SK-N-SH treated with all-trans-retinoic acid at 6 μM for 48 hours (cell line): ENCODE results near the gene BICRAL.
A peak's percentile ranks its signal among the peaks of the same experiment; 100 is the strongest.

Experiments
- ATAC-seq: fragments of 200-7000 bp; cut with Tn5 transposase; 3 replicates; pipeline ENCODE4 v1.9.1; 2020; ENCODE audit warnings: mild to moderate bottlenecking, moderate library complexity
- ARNTL ChIP-seq: fragments of 450-650 bp; formaldehyde crosslinking; IDR thresholded peaks from 2 replicates; pipeline ENCODE4 v1.5.0; 2020; ENCODE audit warnings: low read depth, mild to moderate bottlenecking, moderate library complexity, borderline replicate concordance
- BACH2 ChIP-seq: fragments of 250-450 bp; sonication (Bioruptor Pico); IDR thresholded peaks from 2 replicates; pipeline ENCODE4 v1.9.0; 2021; ENCODE audit warnings: mild to moderate bottlenecking, borderline replicate concordance
- CSDC2 ChIP-seq: fragments of 250-450 bp; sonication (Bioruptor Pico); IDR thresholded peaks from 2 replicates; pipeline ENCODE4 v1.5.0; 2020; ENCODE audit warnings: mild to moderate bottlenecking, moderate library complexity
- ESRRG ChIP-seq: fragments of 250-450 bp; sonication (Bioruptor Pico); IDR thresholded peaks from 2 replicates; pipeline ENCODE4 v1.6.1; 2021; ENCODE audit warnings: mild to moderate bottlenecking
- GLIS3 ChIP-seq: fragments of 250-450 bp; sonication (Bioruptor Pico); IDR thresholded peaks from 2 replicates; pipeline ENCODE4 v1.5.0; 2020; ENCODE audit warnings: mild to moderate bottlenecking, moderate library complexity
- ISL1 ChIP-seq: fragments of 250-450 bp; sonication (Bioruptor Pico); IDR thresholded peaks from 2 replicates; pipeline ENCODE4 v2.1.2; 2022; ENCODE audit warnings: mild to moderate bottlenecking, moderate library complexity
- OSR1 ChIP-seq: fragments of 250-450 bp; sonication (Bioruptor Pico); IDR thresholded peaks from 2 replicates; pipeline ENCODE4 v1.8.0; 2022; ENCODE audit warnings: moderate library complexity, mild to moderate bottlenecking, inconsistent platforms
- PPARA ChIP-seq: fragments of 250-450 bp; sonication (Bioruptor Pico); IDR thresholded peaks from 2 replicates; pipeline ENCODE4 v1.5.0; 2020; ENCODE audit warnings: mild to moderate bottlenecking, borderline replicate concordance
- SNAI2 ChIP-seq: fragments of 250-450 bp; sonication (Bioruptor Pico); IDR thresholded peaks from 2 replicates; pipeline ENCODE4 v1.5.0; 2020; ENCODE audit warnings: mild to moderate bottlenecking, moderate library complexity
- TCF4 ChIP-seq: fragments of 250-450 bp; sonication (Bioruptor Pico); IDR thresholded peaks from 2 replicates; pipeline ENCODE4 v1.8.0; 2021; ENCODE audit warnings: mild to moderate bottlenecking, moderate library complexity, borderline replicate concordance
- TOX ChIP-seq: fragments of 250-450 bp; sonication (Bioruptor Pico); IDR thresholded peaks from 2 replicates; pipeline ENCODE4 v1.8.0; 2021; ENCODE audit warnings: mild to moderate bottlenecking, moderate library complexity, borderline replicate concordance
- ZC3H10 ChIP-seq: fragments of 250-450 bp; sonication (Bioruptor Pico); IDR thresholded peaks from 2 replicates; pipeline ENCODE4 v1.5.1; 2021; ENCODE audit warnings: mild to moderate bottlenecking, moderate library complexity
- ZFP3 ChIP-seq: fragments of 250-450 bp; sonication (Bioruptor Pico); IDR thresholded peaks from 2 replicates; pipeline ENCODE4 v1.5.0; 2020; ENCODE audit warnings: mild to moderate bottlenecking, moderate library complexity
- ZFP30 ChIP-seq: fragments of 450-650 bp; formaldehyde crosslinking; IDR thresholded peaks from 2 replicates; pipeline ENCODE4 v1.5.0; 2022; ENCODE audit warnings: mild to moderate bottlenecking, moderate library complexity
- ZNF565 ChIP-seq: fragments of 450-650 bp; formaldehyde crosslinking; conservative IDR thresholded peaks from 2 replicates; pipeline ENCODE4 v1.5.0; 2020; ENCODE audit warnings: low read depth, mild to moderate bottlenecking, moderate library complexity
- ZNF70 ChIP-seq: fragments of 450-650 bp; formaldehyde crosslinking; IDR thresholded peaks from 2 replicates; pipeline ENCODE4 v1.5.0; 2020; ENCODE audit warnings: mild to moderate bottlenecking, moderate library complexity
- ZNF8 ChIP-seq: fragments of 450-650 bp; formaldehyde crosslinking; IDR thresholded peaks from 2 replicates; pipeline ENCODE4 v1.5.0; 2020; ENCODE audit warnings: mild to moderate bottlenecking, moderate library complexity
- TF ChIP-seq, protein P1 (sequence below): fragments of 250-450 bp; sonication (Bioruptor Pico); IDR thresholded peaks from 2 replicates; pipeline ENCODE4 v1.5.1; 2020; ENCODE audit warnings: low read depth, mild to moderate bottlenecking, moderate library complexity
- TF ChIP-seq, protein P2 (sequence below): fragments of 250-450 bp; sonication (Bioruptor Pico); IDR thresholded peaks from 2 replicates; pipeline ENCODE4 v1.8.0; 2020; ENCODE audit warnings: mild to moderate bottlenecking, moderate library complexity, borderline replicate concordance
- TF ChIP-seq, protein P3 (sequence below): fragments of 250-450 bp; sonication (Bioruptor Pico); IDR thresholded peaks from 2 replicates; pipeline ENCODE4 v1.8.0; 2021; ENCODE audit warnings: low read depth, mild to moderate bottlenecking, moderate library complexity, borderline replicate concordance
- TF ChIP-seq, protein P4 (sequence below): fragments of 250-450 bp; sonication (Bioruptor Pico); IDR thresholded peaks from 2 replicates; pipeline ENCODE4 v1.5.1; 2021; ENCODE audit warnings: mild to moderate bottlenecking, moderate library complexity
- TF ChIP-seq, protein P5 (sequence below): fragments of 250-450 bp; sonication (Bioruptor Pico); IDR thresholded peaks from 2 replicates; pipeline ENCODE4 v1.5.0; 2020; ENCODE audit warnings: mild to moderate bottlenecking, moderate library complexity

The BICRAL gene

DNA sequence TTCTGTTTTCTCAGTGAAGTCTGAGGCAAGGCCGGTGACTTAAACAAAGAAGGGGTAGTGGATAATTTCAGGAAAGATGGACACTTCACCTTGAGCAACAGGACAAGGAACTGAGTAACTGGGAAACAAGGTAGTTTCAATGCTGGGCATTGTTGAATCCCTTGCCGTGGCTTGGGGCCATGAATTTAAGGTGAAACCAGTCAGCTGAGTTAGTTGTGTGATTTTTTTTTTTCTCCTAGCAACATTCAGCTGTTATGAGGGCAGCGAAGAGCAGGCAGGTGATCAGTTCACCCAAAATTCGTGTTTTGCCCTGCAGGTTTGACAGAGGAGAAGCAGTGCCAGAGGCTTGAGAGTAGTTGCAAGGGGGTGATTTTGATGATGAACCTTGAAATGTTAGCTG, 6.8 kb downstream of the BICRAL start (continued):
- TF ChIP-seq, protein P1, sequence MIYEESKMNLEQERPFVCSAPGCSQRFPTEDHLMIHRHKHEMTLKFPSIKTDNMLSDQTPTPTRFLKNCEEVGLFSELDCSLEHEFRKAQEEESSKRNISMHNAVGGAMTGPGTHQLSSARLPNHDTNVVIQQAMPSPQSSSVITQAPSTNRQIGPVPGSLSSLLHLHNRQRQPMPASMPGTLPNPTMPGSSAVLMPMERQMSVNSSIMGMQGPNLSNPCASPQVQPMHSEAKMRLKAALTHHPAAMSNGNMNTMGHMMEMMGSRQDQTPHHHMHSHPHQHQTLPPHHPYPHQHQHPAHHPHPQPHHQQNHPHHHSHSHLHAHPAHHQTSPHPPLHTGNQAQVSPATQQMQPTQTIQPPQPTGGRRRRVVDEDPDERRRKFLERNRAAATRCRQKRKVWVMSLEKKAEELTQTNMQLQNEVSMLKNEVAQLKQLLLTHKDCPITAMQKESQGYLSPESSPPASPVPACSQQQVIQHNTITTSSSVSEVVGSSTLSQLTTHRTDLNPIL (CRISPR knock-in tag) = no peak
- TF ChIP-seq TOX (CRISPR knock-in tag) = no peak
- no peak for TF ChIP-seq SNAI2 (CRISPR knock-in tag)
- TF ChIP-seq ARNTL (CRISPR knock-in tag) = no peak
- no peak for TF ChIP-seq CSDC2 (CRISPR knock-in tag)
- no peak for TF ChIP-seq ZNF565 (CRISPR knock-in tag)
- TF ChIP-seq PPARA (CRISPR knock-in tag) = no peak
- TF ChIP-seq, protein P2, sequence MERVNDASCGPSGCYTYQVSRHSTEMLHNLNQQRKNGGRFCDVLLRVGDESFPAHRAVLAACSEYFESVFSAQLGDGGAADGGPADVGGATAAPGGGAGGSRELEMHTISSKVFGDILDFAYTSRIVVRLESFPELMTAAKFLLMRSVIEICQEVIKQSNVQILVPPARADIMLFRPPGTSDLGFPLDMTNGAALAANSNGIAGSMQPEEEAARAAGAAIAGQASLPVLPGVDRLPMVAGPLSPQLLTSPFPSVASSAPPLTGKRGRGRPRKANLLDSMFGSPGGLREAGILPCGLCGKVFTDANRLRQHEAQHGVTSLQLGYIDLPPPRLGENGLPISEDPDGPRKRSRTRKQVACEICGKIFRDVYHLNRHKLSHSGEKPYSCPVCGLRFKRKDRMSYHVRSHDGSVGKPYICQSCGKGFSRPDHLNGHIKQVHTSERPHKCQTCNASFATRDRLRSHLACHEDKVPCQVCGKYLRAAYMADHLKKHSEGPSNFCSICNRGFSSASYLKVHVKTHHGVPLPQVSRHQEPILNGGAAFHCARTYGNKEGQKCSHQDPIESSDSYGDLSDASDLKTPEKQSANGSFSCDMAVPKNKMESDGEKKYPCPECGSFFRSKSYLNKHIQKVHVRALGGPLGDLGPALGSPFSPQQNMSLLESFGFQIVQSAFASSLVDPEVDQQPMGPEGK = no peak
- TF ChIP-seq, all 23 proteins: peak for 0

DNA sequence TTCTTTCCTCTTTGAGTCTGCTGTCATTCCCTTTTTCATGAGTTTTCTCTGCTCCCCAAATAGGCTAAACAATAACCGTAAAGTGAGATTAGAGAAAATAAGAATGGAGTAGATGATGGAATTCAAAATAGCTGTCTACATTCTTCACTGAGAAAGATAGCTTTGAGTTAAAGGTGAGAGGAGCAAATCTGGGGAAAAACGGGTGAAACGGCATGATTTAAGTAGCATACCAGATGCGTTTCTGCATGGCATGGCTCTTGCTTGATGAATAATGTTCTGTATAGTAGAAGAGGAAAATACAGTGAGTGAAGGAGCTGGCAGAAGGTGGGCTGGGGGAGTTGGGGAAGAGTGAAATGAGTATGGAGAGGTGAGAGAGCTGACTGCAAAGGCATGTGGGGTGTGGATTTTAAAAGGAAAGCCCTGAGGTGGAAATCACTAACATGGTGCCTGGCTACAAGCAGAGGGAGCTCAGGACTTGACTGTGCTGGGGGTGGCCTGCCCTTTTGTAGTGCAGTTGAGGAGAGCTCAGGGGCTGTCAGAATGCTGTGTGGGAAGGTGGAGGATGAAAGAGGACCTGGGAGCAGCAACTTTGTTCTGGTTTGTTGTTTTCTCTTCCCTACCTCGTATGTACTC, 8.8 kb downstream of the BICRAL start:
- peak; percentile 29; the same call in 2 of the 3 replicates for ATAC-seq
- TF ChIP-seq ESRRG (CRISPR knock-in tag) (no peak), ZNF8 (CRISPR knock-in tag) (no peak), GLIS3 (no peak), ZNF70 (CRISPR knock-in tag) (no peak), ZFP3 (CRISPR knock-in tag) (no peak), OSR1 (CRISPR knock-in tag) (no peak), PPARA (CRISPR knock-in tag) (no peak), ZC3H10 (CRISPR knock-in tag) (no peak), ZNF565 (CRISPR knock-in tag) (no peak), ISL1 (CRISPR knock-in tag) (no peak), BACH2 (CRISPR knock-in tag) (no peak), SNAI2 (CRISPR knock-in tag) (no peak), CSDC2 (CRISPR knock-in tag) (no peak), ARNTL (CRISPR knock-in tag) (no peak)
- TF ChIP-seq, protein P3, sequence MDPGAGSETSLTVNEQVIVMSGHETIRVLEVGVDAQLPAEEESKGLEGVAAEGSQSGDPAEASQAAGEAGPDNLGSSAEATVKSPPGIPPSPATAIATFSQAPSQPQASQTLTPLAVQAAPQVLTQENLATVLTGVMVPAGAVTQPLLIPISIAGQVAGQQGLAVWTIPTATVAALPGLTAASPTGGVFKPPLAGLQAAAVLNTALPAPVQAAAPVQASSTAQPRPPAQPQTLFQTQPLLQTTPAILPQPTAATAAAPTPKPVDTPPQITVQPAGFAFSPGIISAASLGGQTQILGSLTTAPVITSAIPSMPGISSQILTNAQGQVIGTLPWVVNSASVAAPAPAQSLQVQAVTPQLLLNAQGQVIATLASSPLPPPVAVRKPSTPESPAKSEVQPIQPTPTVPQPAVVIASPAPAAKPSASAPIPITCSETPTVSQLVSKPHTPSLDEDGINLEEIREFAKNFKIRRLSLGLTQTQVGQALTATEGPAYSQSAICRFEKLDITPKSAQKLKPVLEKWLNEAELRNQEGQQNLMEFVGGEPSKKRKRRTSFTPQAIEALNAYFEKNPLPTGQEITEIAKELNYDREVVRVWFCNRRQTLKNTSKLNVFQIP (CRISPR knock-in tag) = no peak
- TF ChIP-seq, protein P2 = no peak
- TF ChIP-seq, protein P4, sequence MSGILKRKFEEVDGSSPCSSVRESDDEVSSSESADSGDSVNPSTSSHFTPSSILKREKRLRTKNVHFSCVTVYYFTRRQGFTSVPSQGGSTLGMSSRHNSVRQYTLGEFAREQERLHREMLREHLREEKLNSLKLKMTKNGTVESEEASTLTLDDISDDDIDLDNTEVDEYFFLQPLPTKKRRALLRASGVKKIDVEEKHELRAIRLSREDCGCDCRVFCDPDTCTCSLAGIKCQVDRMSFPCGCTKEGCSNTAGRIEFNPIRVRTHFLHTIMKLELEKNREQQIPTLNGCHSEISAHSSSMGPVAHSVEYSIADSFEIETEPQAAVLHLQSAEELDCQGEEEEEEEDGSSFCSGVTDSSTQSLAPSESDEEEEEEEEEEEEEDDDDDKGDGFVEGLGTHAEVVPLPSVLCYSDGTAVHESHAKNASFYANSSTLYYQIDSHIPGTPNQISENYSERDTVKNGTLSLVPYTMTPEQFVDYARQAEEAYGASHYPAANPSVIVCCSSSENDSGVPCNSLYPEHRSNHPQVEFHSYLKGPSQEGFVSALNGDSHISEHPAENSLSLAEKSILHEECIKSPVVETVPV = no peak
- TF ChIP-seq, protein P1 (CRISPR knock-in tag) = no peak

DNA sequence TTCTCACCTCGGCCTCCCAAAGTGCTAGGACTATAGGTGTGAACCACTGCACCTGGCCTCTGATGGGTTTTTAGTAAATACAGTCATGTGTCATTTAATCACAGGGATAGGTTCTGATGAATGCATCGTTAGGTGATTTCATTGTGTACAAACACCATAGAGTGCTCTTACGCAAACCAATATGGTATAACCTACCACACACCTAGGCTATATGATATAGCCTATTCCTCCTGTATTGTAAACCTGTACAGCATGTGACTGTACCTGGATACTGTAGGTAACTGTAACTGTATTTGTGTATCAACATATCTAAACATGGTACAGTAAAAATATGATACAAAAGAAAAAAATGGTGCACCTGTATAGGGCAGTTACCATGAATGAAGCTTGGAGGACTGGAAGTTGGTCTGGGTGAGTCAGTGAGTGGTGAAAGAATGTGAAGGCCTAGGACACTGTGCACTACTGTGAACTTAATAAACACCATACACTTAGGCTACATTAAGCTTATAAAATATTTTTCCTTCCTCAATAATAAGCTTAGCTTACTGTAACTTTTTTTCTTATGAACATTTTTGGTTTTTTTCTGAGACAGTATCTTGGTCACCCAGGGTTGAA, 10.0 kb downstream of the BICRAL start:
- peak; percentile 36; the same call in 2 of the 3 replicates for ATAC-seq
- no peak for TF ChIP-seq TCF4 (CRISPR knock-in tag)
- TF ChIP-seq ZNF70 (CRISPR knock-in tag) = no peak
- no peak for TF ChIP-seq SNAI2 (CRISPR knock-in tag)
- TF ChIP-seq ZFP3 (CRISPR knock-in tag) = no peak
- TF ChIP-seq, protein P5, sequence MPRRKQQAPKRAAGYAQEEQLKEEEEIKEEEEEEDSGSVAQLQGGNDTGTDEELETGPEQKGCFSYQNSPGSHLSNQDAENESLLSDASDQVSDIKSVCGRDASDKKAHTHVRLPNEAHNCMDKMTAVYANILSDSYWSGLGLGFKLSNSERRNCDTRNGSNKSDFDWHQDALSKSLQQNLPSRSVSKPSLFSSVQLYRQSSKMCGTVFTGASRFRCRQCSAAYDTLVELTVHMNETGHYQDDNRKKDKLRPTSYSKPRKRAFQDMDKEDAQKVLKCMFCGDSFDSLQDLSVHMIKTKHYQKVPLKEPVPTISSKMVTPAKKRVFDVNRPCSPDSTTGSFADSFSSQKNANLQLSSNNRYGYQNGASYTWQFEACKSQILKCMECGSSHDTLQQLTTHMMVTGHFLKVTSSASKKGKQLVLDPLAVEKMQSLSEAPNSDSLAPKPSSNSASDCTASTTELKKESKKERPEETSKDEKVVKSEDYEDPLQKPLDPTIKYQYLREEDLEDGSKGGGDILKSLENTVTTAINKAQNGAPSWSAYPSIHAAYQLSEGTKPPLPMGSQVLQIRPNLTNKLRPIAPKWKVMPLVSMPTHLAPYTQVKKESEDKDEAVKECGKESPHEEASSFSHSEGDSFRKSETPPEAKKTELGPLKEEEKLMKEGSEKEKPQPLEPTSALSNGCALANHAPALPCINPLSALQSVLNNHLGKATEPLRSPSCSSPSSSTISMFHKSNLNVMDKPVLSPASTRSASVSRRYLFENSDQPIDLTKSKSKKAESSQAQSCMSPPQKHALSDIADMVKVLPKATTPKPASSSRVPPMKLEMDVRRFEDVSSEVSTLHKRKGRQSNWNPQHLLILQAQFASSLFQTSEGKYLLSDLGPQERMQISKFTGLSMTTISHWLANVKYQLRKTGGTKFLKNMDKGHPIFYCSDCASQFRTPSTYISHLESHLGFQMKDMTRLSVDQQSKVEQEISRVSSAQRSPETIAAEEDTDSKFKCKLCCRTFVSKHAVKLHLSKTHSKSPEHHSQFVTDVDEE = no peak
- TF ChIP-seq, protein P3 (CRISPR knock-in tag) = no peak
- no peak for TF ChIP-seq ESRRG (CRISPR knock-in tag)
- no peak for TF ChIP-seq ZFP30
- TF ChIP-seq TOX (CRISPR knock-in tag) = no peak
